Psoas muscle (tissue), 8 donors: ENCODE data around the gene TYMP. TPM values are rescaled to one million over a fixed set of nuclear protein-coding genes. Genes with fewer than 3 reads are reported as not detected.

Source experiments
- ATAC-seq, 4 donors: fragments of 200-7000 bp; cut with Tn5 transposase; one replicate each; pipeline ENCODE4 v1.9.1; 2020; ENCODE audit warnings: moderate library complexity in 3 of 4, mild to moderate bottlenecking in 2 of 4
- DNase-seq, 2 donors: peaks; one replicate each; pipeline ENCODE4 v3.0.0-alpha.2; 2020
- H3K27ac ChIP-seq: fragments of 200-600 bp; one replicate; pipeline ENCODE4 v1.8.0; 2022
- H3K27me3 ChIP-seq, 3 donors: fragments of 200-600 bp in 1 of 3; one replicate each; pipeline versions ENCODE4 v1.6.1 to v1.8.0; 2013 to 2022; ENCODE audit warnings: low read length in 2 of 3, mild to moderate bottlenecking in 2 of 3, moderate library complexity in 1 of 3; ENCODE audit not compliant: insufficient read depth in 3 of 3
- H3K36me3 ChIP-seq, 2 donors: fragments of 200-600 bp in 1 of 2; one replicate each; pipeline versions ENCODE4 v1.6.1 to v1.8.0; 2013 to 2022; ENCODE audit warnings: low read depth in 1 of 2, mild to moderate bottlenecking in 1 of 2, moderate library complexity in 1 of 2; ENCODE audit not compliant: insufficient read depth in 1 of 2
- H3K4me1 ChIP-seq: fragments of 200-600 bp; one replicate; pipeline ENCODE4 v1.8.0; 2022
- H3K4me3 ChIP-seq: fragments of 200-600 bp; one replicate; pipeline ENCODE4 v1.8.0; 2022; ENCODE audit warnings: mild to moderate bottlenecking
- H3K9me3 ChIP-seq: fragments of 200-600 bp; one replicate; pipeline ENCODE4 v1.8.0; 2022
- CTCF ChIP-seq: fragments of 200-600 bp; IDR thresholded peaks from one replicate; pipeline ENCODE4 v1.8.0; 2022; ENCODE audit warnings: antibody characterized with exemption
- WGBS, 3 donors: extraction: QIAGEN DNeasy Blood & Tissue Kit; methylation state at CpG; one replicate each; pipeline versions ENCODE4 v1.1.6 to v1.1.7; 2013; 5-methylcytosine and 5-hydroxymethylcytosine counted together
- intact Hi-C, 2 donors: fragments of 100-400 bp; cut with DNase I; formaldehyde crosslinking; loops; one replicate each; pipeline versions ENCODE4 v1.11.0 to v1.14.2; 2022
- polyA plus RNA-seq, 3 donors: library from polyadenylated mRNA; stranded (reverse); fragments of 200-250 nt; gene quantifications; one replicate each; pipeline ENCODE4 v1.2.3, GENCODE V29; 2013
- total RNA-seq, 4 donors: library from RNA; stranded (reverse); fragmentation: NEBNext Ultra II Directional in 2 of 4; extraction: Animal tissue kit (Norgen Biotek cat#: 25700) in 2 of 4; gene quantifications; one replicate each; pipeline versions ENCODE4 v1.2.1 to v1.2.4, GENCODE V29; 2021 to 2023
- donor health status: healthy with polysubstance abuse.
- donor health status: DM: no; HTN: no; CAD: no; lungs with moderate emphysema.
- donor health status: Bipolar disorder and iron deficiency.
- donor health status: healthy.
- donor health status: DM: yes; HTN: yes; CAD: no.
- donor health status: DM: no; HTN: no; CAD: no.
- donor health status: DM: no; HTN: no; CAD: no.
- donor health status: DM: yes; HTN: yes; CAD: no.

The TYMP gene
- total and polyA plus RNA-seq, 7 donors, result 5.0 to 26.0 (median 12.0) TPM

- H3K9me3 ChIP-seq, result no peaks in the 10 kb centered on the region
- no peak for ATAC-seq
- WGBS, 3 donors, result 80 to 84% (median 81%) methylated on average over 29 to 31 of the region's 31 CpGs
- peaks cover 4% of the 10 kb centered on the region for H3K4me1 ChIP-seq
- intact Hi-C loops, result no loop called here
- no peak overlapping the region for H3K4me3 ChIP-seq
- no peaks in the 10 kb centered on the region for H3K36me3 ChIP-seq
- TF ChIP-seq CTCF, result no peak
- peaks cover 0 to 65% (median 22%) of the 10 kb centered on the region in 3 donors for H3K27me3 ChIP-seq
- no peak overlapping the region for H3K27ac ChIP-seq
- no peak for DNase-seq
These were observed 45.6 kb downstream of the TYMP start for GRCh38 chr22:50483977-50484853.

- TF ChIP-seq CTCF, result no peak
- Histone ChIP-seq H3K4me3 (no peak overlapping the region), H3K4me1 (peaks cover 4% of the 10 kb centered on the region), H3K27ac (no peak overlapping the region), H3K36me3 (no peaks in the 10 kb centered on the region), H3K9me3 (no peaks in the 10 kb centered on the region), H3K27me3 (peaks cover 0 to 66% (median 25%) of the 10 kb centered on the region in 3 donors)
- ATAC-seq, result no peak
- WGBS, 3 donors, result 82 to 85% (median 83%) methylated on average over 8 of the region's 8 CpGs
- intact Hi-C loops, result no loop called here
- no peak for DNase-seq
These were observed 46.3 kb downstream of the TYMP start for GRCh38 chr22:50483556-50483955.

GRCh38 chr22:50483106-50483505, 46.7 kb downstream of the TYMP start:
- H3K27me3 ChIP-seq, result peaks cover 0 to 66% (median 26%) of the 10 kb centered on the region in 3 donors

GRCh38 chr22:50482107-50483074, 47.4 kb downstream of the TYMP start:
- TF ChIP-seq CTCF, result no peak
- DNase-seq (no peak), ATAC-seq (no peak)
- 39 to 47% (median 40%) methylated on average over 35 of the region's 35 CpGs for WGBS, 3 donors
- H3K36me3 ChIP-seq, result no peaks in the 10 kb centered on the region
- peaks cover 0 to 59% (median 26%) of the 10 kb centered on the region in 3 donors for H3K27me3 ChIP-seq
- peaks cover 4% of the 10 kb centered on the region for H3K4me1 ChIP-seq
- H3K27ac ChIP-seq, result no peak overlapping the region
- intact Hi-C loops, result no loop called here
- H3K9me3 ChIP-seq, result no peaks in the 10 kb centered on the region
- peak overlapping the region; percentile 56 for H3K4me3 ChIP-seq

More at GRCh38 chr22:50483106-50483505, 46.7 kb downstream of the TYMP start:
- Histone ChIP-seq H3K27ac (no peak overlapping the region), H3K36me3 (no peaks in the 10 kb centered on the region), H3K9me3 (no peaks in the 10 kb centered on the region), H3K4me1 (peaks cover 4% of the 10 kb centered on the region), H3K4me3 (no peak overlapping the region)
- no peak for DNase-seq
- WGBS, 3 donors, result 58 to 68% (median 65%) methylated on average over 8 to 10 of the region's 10 CpGs
- TF ChIP-seq CTCF, result no peak
- intact Hi-C loops, result no loop called here
- no peak for ATAC-seq
